Right lobe of liver (tissue), 6 donors: ENCODE data around the gene APOA1. TPM values are rescaled to one million over a fixed set of nuclear protein-coding genes. Genes with fewer than 3 reads are reported as not detected.
A peak's percentile ranks its signal among the peaks of the same experiment; 100 is the strongest.

Source experiments
- ATAC-seq, 4 donors: fragments of 200-7000 bp; cut with Tn5 transposase; one replicate each; pipeline ENCODE4 v1.9.1; 2020; ENCODE audit warnings: mild to moderate bottlenecking in 4 of 4, moderate library complexity in 4 of 4
- DNase-seq, 3 donors: peaks; one replicate each; pipeline ENCODE4 v3.0.0-alpha.2; 2020
- H3K27ac ChIP-seq, 3 donors: fragments of 200-600 bp; one replicate each; pipeline ENCODE4 v1.8.0; 2022
- H3K27me3 ChIP-seq, 2 donors: fragments of 200-600 bp; one replicate each; pipeline ENCODE4 v1.8.0; 2022
- H3K36me3 ChIP-seq, 4 donors: fragments of 200-600 bp; sonication (generic) in 1 of 4; one replicate each; pipeline versions ENCODE4 v1.5.1 to v1.8.0; 2017 to 2022; ENCODE audit warnings: control low read depth in 1 of 4
- H3K4me1 ChIP-seq, 4 donors: fragments of 200-600 bp; sonication (generic) in 1 of 4; one replicate each; pipeline versions ENCODE4 v1.5.1 to v1.8.0; 2017 to 2022; ENCODE audit warnings: control low read depth in 1 of 4
- H3K4me3 ChIP-seq, 3 donors: fragments of 200-600 bp; one replicate each; pipeline ENCODE4 v1.8.0; 2022
- H3K9me3 ChIP-seq, 4 donors: fragments of 200-600 bp; sonication (generic) in 1 of 4; one replicate each; pipeline versions ENCODE4 v1.5.1 to v1.8.0; 2017 to 2022; ENCODE audit warnings: control low read depth in 1 of 4
- POLR2A ChIP-seq: fragments of 450-650 bp; IDR thresholded peaks from one replicate; pipeline ENCODE4 v1.6.1; 2017; ENCODE audit warnings: antibody characterized with exemption, mild to moderate bottlenecking
- WGBS: methylation state at CpG from one replicate; pipeline ENCODE4 v1.1.6; 2018; ENCODE audit warnings: low coverage, low lambda C conversion rate; ENCODE audit not compliant: insufficient coverage; ENCODE audit errors: missing lambda C conversion rate; 5-methylcytosine and 5-hydroxymethylcytosine counted together
- intact Hi-C, 2 donors: fragments of 100-400 bp; cut with DNase I; formaldehyde crosslinking; loops; one replicate each; pipeline versions ENCODE4 v1.11.2 to v1.14.1; 2022
- total RNA-seq, 6 experiments: library from RNA; depleted of rRNA in 2 of 6; stranded (reverse); fragments of >200 nt in 2 of 6; fragmentation: NEBNext Ultra II Directional in 3 of 6; extraction: Animal tissue kit (Norgen Biotek cat#: 25700) in 3 of 6; gene quantifications; one replicate each; pipeline versions ENCODE4 v1.1.0 to v1.2.4, GENCODE V29; 2016 to 2023
- TF ChIP-seq, protein P1 (sequence below), 4 donors: fragments of 200-600 bp in 3 of 4; fragments of 450-650 bp in 1 of 4; IDR thresholded peaks; one replicate each; pipeline versions ENCODE4 v1.5.1 to v1.8.0; 2016 to 2022; ENCODE audit warnings: antibody characterized with exemption in 4 of 4, mild to moderate bottlenecking in 2 of 4
- donor health status: DM: no; HTN: yes; CAD: no.
- donor health status: DM: no; HTN: no; CAD: no.
- donor health status: DM: no; HTN: no; CAD: no.
- donor health status: DM: no; HTN: yes; CAD: no.
- donor health status: DM: no; HTN: yes; CAD: no.

The APOA1 gene
- total RNA-seq, 6 experiments from 2014 or later: 5,429 to 12,494 (median 8,679) TPM

DNA sequence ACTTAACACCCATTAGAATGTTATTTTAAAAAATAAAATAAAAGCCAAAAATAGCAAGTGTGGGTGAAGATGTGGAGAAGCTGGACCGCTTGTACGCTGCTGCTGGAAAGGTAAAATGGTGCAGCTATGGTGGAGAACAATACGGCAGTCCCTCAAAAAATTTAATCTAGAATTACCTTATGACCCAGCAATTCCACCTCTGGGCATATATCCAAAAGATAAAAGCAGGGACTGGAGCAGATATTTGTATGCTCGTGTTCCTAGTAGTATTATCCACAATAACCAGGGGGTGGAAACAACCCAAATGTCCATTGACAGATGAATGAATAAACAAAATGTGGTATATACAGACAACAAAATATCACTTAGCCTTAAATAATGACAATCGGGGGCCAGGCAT is 39.6 kb downstream of the APOA1 start:
- Histone ChIP-seq H3K27me3 (no peaks in the 10 kb centered on the region), H3K4me3 (no peak overlapping the region), H3K4me1 (peaks cover 0 to 35% (median 6%) of the 10 kb centered on the region in 4 donors), H3K36me3 (no peaks in the 10 kb centered on the region), H3K27ac (no peak overlapping the region), H3K9me3 (no peaks in the 10 kb centered on the region)
- intact Hi-C loops: no loop called here
- WGBS: 38% methylated on average over 5 of the region's 5 CpGs
- TF ChIP-seq, protein P1, sequence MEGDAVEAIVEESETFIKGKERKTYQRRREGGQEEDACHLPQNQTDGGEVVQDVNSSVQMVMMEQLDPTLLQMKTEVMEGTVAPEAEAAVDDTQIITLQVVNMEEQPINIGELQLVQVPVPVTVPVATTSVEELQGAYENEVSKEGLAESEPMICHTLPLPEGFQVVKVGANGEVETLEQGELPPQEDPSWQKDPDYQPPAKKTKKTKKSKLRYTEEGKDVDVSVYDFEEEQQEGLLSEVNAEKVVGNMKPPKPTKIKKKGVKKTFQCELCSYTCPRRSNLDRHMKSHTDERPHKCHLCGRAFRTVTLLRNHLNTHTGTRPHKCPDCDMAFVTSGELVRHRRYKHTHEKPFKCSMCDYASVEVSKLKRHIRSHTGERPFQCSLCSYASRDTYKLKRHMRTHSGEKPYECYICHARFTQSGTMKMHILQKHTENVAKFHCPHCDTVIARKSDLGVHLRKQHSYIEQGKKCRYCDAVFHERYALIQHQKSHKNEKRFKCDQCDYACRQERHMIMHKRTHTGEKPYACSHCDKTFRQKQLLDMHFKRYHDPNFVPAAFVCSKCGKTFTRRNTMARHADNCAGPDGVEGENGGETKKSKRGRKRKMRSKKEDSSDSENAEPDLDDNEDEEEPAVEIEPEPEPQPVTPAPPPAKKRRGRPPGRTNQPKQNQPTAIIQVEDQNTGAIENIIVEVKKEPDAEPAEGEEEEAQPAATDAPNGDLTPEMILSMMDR (IDR thresholded peaks at IDR 0.05): no peak
- no peak for TF ChIP-seq POLR2A
- DNase-seq (no peak), ATAC-seq (peak; percentile 69 to 78 (median 76))

DNA sequence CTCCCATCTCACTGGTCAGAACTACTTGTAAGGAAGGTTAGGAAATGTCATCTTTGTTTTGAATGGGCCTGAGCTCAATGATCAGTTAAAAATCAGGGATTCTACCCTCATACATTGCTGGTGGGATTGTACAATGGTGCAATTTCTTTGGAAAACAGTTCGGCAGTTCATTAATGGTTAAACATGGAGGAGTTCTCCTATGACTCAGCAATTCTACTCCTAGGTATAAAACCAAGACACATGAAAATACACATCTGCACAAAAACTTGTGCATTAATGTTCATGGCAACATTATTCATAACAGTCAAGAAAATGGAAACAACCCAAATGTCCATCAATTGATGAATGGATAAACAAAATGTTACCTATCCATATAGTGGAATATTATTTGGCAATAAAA is 40.9 kb downstream of the APOA1 start:
- Histone ChIP-seq H3K36me3 (no peaks in the 10 kb centered on the region), H3K4me3 (no peak overlapping the region), H3K4me1 (peaks cover 0 to 41% (median 7%) of the 10 kb centered on the region in 4 donors), H3K27me3 (no peaks in the 10 kb centered on the region), H3K9me3 (no peaks in the 10 kb centered on the region), H3K27ac (no peak overlapping the region)
- 70% methylated on average over 1 of the region's 1 CpG for WGBS
- intact Hi-C loops: no loop called here
- DNase-seq: no peak
- ATAC-seq: no peak
- TF ChIP-seq, protein P1 (IDR thresholded peaks at IDR 0.05): no peak
- no peak for TF ChIP-seq POLR2A

DNA sequence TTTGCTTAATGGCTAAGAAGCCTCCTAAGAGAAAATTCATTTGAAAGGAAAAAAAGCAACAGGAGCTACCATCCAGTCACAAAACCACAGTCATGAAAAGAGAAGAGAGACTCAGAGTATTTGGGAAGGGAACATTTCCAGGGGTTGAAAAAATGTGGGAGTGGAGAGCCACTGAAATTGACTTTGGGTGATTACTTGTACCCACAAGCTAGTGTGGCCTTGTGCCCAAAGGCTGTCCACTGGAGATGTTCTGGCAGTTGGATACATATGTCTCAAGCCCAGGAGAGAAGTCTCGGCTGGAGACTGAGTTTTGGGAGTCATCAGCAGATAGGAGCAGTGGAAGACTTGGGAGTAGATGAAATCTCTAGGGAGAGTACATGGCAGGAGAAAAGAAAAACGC is 42.6 kb downstream of the APOA1 start:
- WGBS: 57% methylated on average over 1 of the region's 2 CpGs
- H3K4me3 ChIP-seq: no peak overlapping the region
- DNase-seq (no peak), ATAC-seq (no peak)
- H3K36me3 ChIP-seq: peaks cover 0 to 5% (median 0%) of the 10 kb centered on the region in 4 donors
- H3K27ac ChIP-seq: no peak overlapping the region
- H3K27me3 ChIP-seq: no peaks in the 10 kb centered on the region
- intact Hi-C loops: loop anchor here in 1 of 2 donors (5.0 kb wide), 1 partner anchor 42 kb away; the partner anchor contains the start of gene APOA1
- H3K4me1 ChIP-seq: peaks cover 0 to 44% (median 7%) of the 10 kb centered on the region in 4 donors
- H3K9me3 ChIP-seq: no peaks in the 10 kb centered on the region
- TF ChIP-seq, protein P1 (IDR thresholded peaks at IDR 0.05): no peak
- no peak for TF ChIP-seq POLR2A

DNA sequence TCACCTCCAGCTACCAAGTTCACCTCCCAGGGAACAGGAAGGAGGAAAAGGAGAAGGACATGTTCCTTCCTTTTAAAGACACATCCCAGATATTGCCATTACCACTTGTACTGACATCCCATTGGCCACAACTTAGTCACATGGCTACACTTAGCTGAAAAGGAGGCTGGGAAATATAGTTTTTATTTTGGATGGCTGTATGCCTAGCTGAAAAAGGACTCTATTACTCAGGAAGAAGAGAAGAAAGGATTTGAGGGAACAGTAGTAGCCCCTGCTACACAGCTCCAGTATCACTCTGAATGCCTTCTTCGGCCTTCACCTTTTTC is 43.7 kb downstream of the APOA1 start:
- Histone ChIP-seq H3K27ac (no peak overlapping the region), H3K4me3 (no peak overlapping the region), H3K4me1 (peaks cover 0 to 53% (median 7%) of the 10 kb centered on the region in 4 donors), H3K9me3 (no peaks in the 10 kb centered on the region), H3K27me3 (no peaks in the 10 kb centered on the region), H3K36me3 (peaks cover 0 to 7% (median 0%) of the 10 kb centered on the region in 4 donors)
- TF ChIP-seq, protein P1 (IDR thresholded peaks at IDR 0.05): no peak
- no peak for TF ChIP-seq POLR2A
- DNase-seq: no peak
- ATAC-seq: no peak
- WGBS: no CpG with 5 or more reads among the region's 1 CpG
- intact Hi-C loops: loop anchor here in 1 of 2 donors (5.0 kb wide), 1 partner anchor 44 kb away; the partner anchor contains the start of gene APOA1
